Measurements from ENCODE around the gene NTN3. TPM values are rescaled to one million over a fixed set of nuclear protein-coding genes. Genes with fewer than 3 reads are reported as not detected.

Gene NTN3
- polyA plus RNA-seq, 3 donors from 2014 or later: not detected

GRCh38 chr16:2505695-2506094, 34.6 kb downstream of the NTN3 start:
- DNase-seq: no peak
- Mint-ChIP-seq H3K27me3 (ENCODE audit: low read depth in 3 of 3) (peaks cover 0 to 8% (median 2%) of the 10 kb centered on the region in 3 donors), H3K4me1 (peaks cover 8 to 15% of the 10 kb centered on the region in 2 donors), H3K9me3 (no peaks in the 10 kb centered on the region), H3K4me3 (no peak overlapping the region), H3K36me3 (no peaks in the 10 kb centered on the region), H3K27ac (no peak overlapping the region)

- peak overlapping the region in 1 of 6 donors; percentile 53 for H3K27ac Mint-ChIP-seq
- DNase-seq: no peak
- H3K4me1 Mint-ChIP-seq: peaks cover 11 to 17% of the 10 kb centered on the region in 2 donors
- no peaks in the 10 kb centered on the region for H3K36me3 Mint-ChIP-seq
- no peak overlapping the region for H3K4me3 Mint-ChIP-seq
- H3K27me3 Mint-ChIP-seq (ENCODE audit: low read depth in 3 of 3): peaks cover 1 to 10% (median 4%) of the 10 kb centered on the region in 3 donors
- H3K9me3 Mint-ChIP-seq: no peaks in the 10 kb centered on the region
These were observed 36.1 kb downstream of the NTN3 start for GRCh38 chr16:2507052-2507659.

GRCh38 chr16:2507665-2508064, 36.6 kb downstream of the NTN3 start:
- Mint-ChIP-seq H3K27me3 (ENCODE audit: low read depth in 3 of 3) (peaks cover 2 to 11% (median 4%) of the 10 kb centered on the region in 3 donors), H3K4me1 (peaks cover 16 to 21% of the 10 kb centered on the region in 2 donors), H3K4me3 (no peak overlapping the region), H3K27ac (peak overlapping the region in 3 of 6 donors; percentile 22 to 55 (median 48)), H3K36me3 (no peaks in the 10 kb centered on the region), H3K9me3 (no peaks in the 10 kb centered on the region)
- no peak for DNase-seq

- H3K27me3 Mint-ChIP-seq (ENCODE audit: low read depth in 3 of 3): peaks cover 7 to 19% (median 13%) of the 10 kb centered on the region in 3 donors
- no peaks in the 10 kb centered on the region for H3K9me3 Mint-ChIP-seq
- no peak for DNase-seq
- no peaks in the 10 kb centered on the region for H3K36me3 Mint-ChIP-seq
- H3K4me3 Mint-ChIP-seq: no peak overlapping the region
- peak overlapping the region in 2 of 6 donors; percentile 10 to 84 for H3K27ac Mint-ChIP-seq
- H3K4me1 Mint-ChIP-seq: peaks cover 24 to 29% of the 10 kb centered on the region in 2 donors
These were observed 37.8 kb downstream of the NTN3 start for GRCh38 chr16:2508722-2509400.

- H3K9me3 Mint-ChIP-seq: no peaks in the 10 kb centered on the region
- H3K27ac Mint-ChIP-seq: peak overlapping the region in 2 of 6 donors; percentile 28 to 35
- peaks cover 22 to 31% (median 23%) of the 10 kb centered on the region in 3 donors for H3K27me3 Mint-ChIP-seq (ENCODE audit: low read depth in 3 of 3)
- peaks cover 41 to 46% of the 10 kb centered on the region in 2 donors for H3K4me1 Mint-ChIP-seq
- no peak for DNase-seq
- no peaks in the 10 kb centered on the region for H3K36me3 Mint-ChIP-seq
- peak overlapping the region in 1 of 5 donors; percentile 13 for H3K4me3 Mint-ChIP-seq
These were observed 40.2 kb downstream of the NTN3 start for GRCh38 chr16:2511128-2511800.

GRCh38 chr16:2511996-2512734, 41.1 kb downstream of the NTN3 start:
- Mint-ChIP-seq H3K36me3 (peaks cover 0 to 6% (median 0%) of the 10 kb centered on the region in 3 donors), H3K27ac (peak overlapping the region in 5 of 6 donors; percentile 87 to 94 (median 92)), H3K27me3 (ENCODE audit: low read depth in 3 of 3) (peaks cover 23 to 33% (median 28%) of the 10 kb centered on the region in 3 donors), H3K9me3 (no peaks in the 10 kb centered on the region), H3K4me3 (peak overlapping the region; percentile 82 to 91 (median 89)), H3K4me1 (peaks cover 50 to 53% of the 10 kb centered on the region in 2 donors)
- DNase-seq: no peak

GRCh38 chr16:2512735-2513404, 41.8 kb downstream of the NTN3 start:
- H3K27me3 Mint-ChIP-seq (ENCODE audit: low read depth in 3 of 3): peaks cover 26 to 39% (median 28%) of the 10 kb centered on the region in 3 donors
- DNase-seq: no peak

GRCh38 chr16:2513405-2514332, 42.6 kb downstream of the NTN3 start, which contains the start of gene ATP6V0C:
Gene ATP6V0C (plus strand): TSS chr16:2513952. CDS start chr16:2514104, 152 bp downstream.
- peak; percentile 93 to 97 (median 96) for DNase-seq
- no peaks in the 10 kb centered on the region for H3K9me3 Mint-ChIP-seq
- peaks cover 65% of the 10 kb centered on the region in 2 donors for H3K4me1 Mint-ChIP-seq
- peaks cover 0 to 6% (median 0%) of the 10 kb centered on the region in 3 donors for H3K36me3 Mint-ChIP-seq
- peak within 1 kb of the TSS; percentile 87 to 97 (median 96) for H3K27ac Mint-ChIP-seq
- peaks cover 26 to 42% (median 28%) of the 10 kb centered on the region in 3 donors for H3K27me3 Mint-ChIP-seq (ENCODE audit: low read depth in 3 of 3)
- H3K4me3 Mint-ChIP-seq: peak within 1 kb of the TSS; percentile 89 to 94 (median 93)

More at GRCh38 chr16:2512735-2513404, 41.8 kb downstream of the NTN3 start:
- Mint-ChIP-seq H3K27ac (peak overlapping the region; percentile 87 to 94 (median 90)), H3K9me3 (no peaks in the 10 kb centered on the region), H3K36me3 (peaks cover 0 to 6% (median 0%) of the 10 kb centered on the region in 3 donors), H3K4me1 (peaks cover 57 to 59% of the 10 kb centered on the region in 2 donors), H3K4me3 (peak overlapping the region; percentile 82 to 91 (median 89))

GRCh38 chr16:2514333-2515179, 43.5 kb downstream of the NTN3 start:
- Mint-ChIP-seq H3K27me3 (ENCODE audit: low read depth in 3 of 3) (peaks cover 27 to 49% (median 34%) of the 10 kb centered on the region in 3 donors), H3K36me3 (peaks cover 0 to 6% (median 0%) of the 10 kb centered on the region in 3 donors), H3K27ac (peak overlapping the region; percentile 86 to 97 (median 96)), H3K4me1 (peaks cover 68 to 71% of the 10 kb centered on the region in 2 donors), H3K4me3 (peak overlapping the region; percentile 89 to 94 (median 93)), H3K9me3 (no peaks in the 10 kb centered on the region)
- DNase-seq: peak in 2 of 3 donors; percentile 62 to 64

GRCh38 chr16:2515180-2515851, 44.2 kb downstream of the NTN3 start:
- no peaks in the 10 kb centered on the region for H3K9me3 Mint-ChIP-seq
- DNase-seq: no peak
- peaks cover 35 to 53% (median 39%) of the 10 kb centered on the region in 3 donors for H3K27me3 Mint-ChIP-seq (ENCODE audit: low read depth in 3 of 3)
- peaks cover 0 to 6% (median 0%) of the 10 kb centered on the region in 3 donors for H3K36me3 Mint-ChIP-seq
- peak overlapping the region; percentile 89 to 94 (median 93) for H3K4me3 Mint-ChIP-seq
- peak overlapping the region; percentile 86 to 97 (median 96) for H3K27ac Mint-ChIP-seq
- H3K4me1 Mint-ChIP-seq: peaks cover 67 to 68% of the 10 kb centered on the region in 2 donors

All from immature natural killer cell (primary cell).